GM12878 (cell line): ENCODE measurements around the gene TICRR. TPM values are rescaled to one million over a fixed set of nuclear protein-coding genes. Genes with fewer than 3 reads are reported as not detected.

Experiments used
- ATAC-seq: fragments of 200-7000 bp; cut with Tn5 transposase; 3 replicates; pipeline ENCODE4 v1.9.1; 2020; ENCODE audit warnings: mild to moderate bottlenecking, moderate library complexity
- BruUV-seq: library from RNA; stranded (reverse); fragments of 400-500 nt; replicated peaks from 2 replicates; lab custom pipeline; 2021; lab: Mats Ljungman, UMichigan
- CTCF ChIA-PET: fragments of 300-600 bp; sonication (Branson Sonifier 250); formaldehyde crosslinking; extraction: SDS; loops from one replicate; lab custom pipeline; 2021; ENCODE audit warnings: inconsistent platforms; lab: Yijun Ruan, JAX
- POLR2A ChIA-PET: fragments of 350-600 bp; formaldehyde crosslinking; extraction: SDS; loops from one replicate; lab custom pipeline; 2021; ENCODE audit warnings: inconsistent platforms; lab: Charles Lee
- RAD21 ChIA-PET: fragments of 300-600 bp; sonication (Branson Sonifier 250); formaldehyde crosslinking; loops from one replicate; lab custom pipeline; 2023; ENCODE audit warnings: antibody characterized with exemption; ENCODE audit not compliant: unreplicated experiment; lab: Charles Lee
- SMC1A ChIA-PET: fragments of 300-600 bp; sonication (Branson Sonifier 250); formaldehyde crosslinking; loops from one replicate; lab custom pipeline; 2023; ENCODE audit not compliant: unreplicated experiment, uncharacterized antibody; lab: Charles Lee
- DNase-seq: peaks from one replicate; pipeline ENCODE4 v3.0.0-alpha.2; 2011; ENCODE audit warnings: low read depth, low spot score
- FAIRE-seq: peaks from 3 replicates; lab custom pipeline; 2011; peaks lifted over from hg19 to GRCh38; lab: Jason Lieb, UNC
- H2AFZ ChIP-seq: 2 replicates; pipeline ENCODE4 v1.6.0; 2011; ENCODE audit warnings: low read depth, low read length, control low read depth; ENCODE audit not compliant: control insufficient read depth
- H3K27ac ChIP-seq: 2 replicates; pipeline ENCODE4 v1.5.1; 2011; ENCODE audit warnings: control low read depth; ENCODE audit not compliant: control insufficient read depth, insufficient read depth
- H3K27me3 ChIP-seq, 2 experiments: replicated peaks in 1 of 2; 2 replicates each; pipeline versions ENCODE4 v1.6.0 to v1.6.1; 2011; ENCODE audit warnings: low read length in 1 of 2; ENCODE audit not compliant: control insufficient read depth in 2 of 2, insufficient read depth in 2 of 2
- H3K36me3 ChIP-seq, 2 experiments: 2 replicates each; pipeline ENCODE4 v1.5.1; 2011; ENCODE audit warnings: low read length in 1 of 2; ENCODE audit not compliant: control insufficient read depth in 2 of 2, insufficient read depth in 2 of 2
- H3K4me1 ChIP-seq: 2 replicates; pipeline ENCODE4 v1.6.1; 2011; ENCODE audit warnings: mild to moderate bottlenecking, low read length, moderate library complexity, mixed read lengths; ENCODE audit not compliant: control insufficient read depth, insufficient read depth
- H3K4me2 ChIP-seq: 2 replicates; pipeline ENCODE4 v1.6.0; 2011; ENCODE audit warnings: control low read depth; ENCODE audit not compliant: control insufficient read depth, insufficient read depth
- H3K4me3 ChIP-seq: fragments of 200-600 bp; sonication (generic); 2 replicates; pipeline ENCODE4 v1.5.1; 2016
- H3K79me2 ChIP-seq: 2 replicates; pipeline ENCODE4 v1.6.0; 2011; ENCODE audit warnings: low read length; ENCODE audit not compliant: control insufficient read depth, insufficient read depth
- H3K9ac ChIP-seq: 2 replicates; pipeline ENCODE4 v1.8.0; 2011; ENCODE audit warnings: low read length, control low read depth, mixed read lengths; ENCODE audit not compliant: control insufficient read depth, insufficient read depth
- H3K9me3 ChIP-seq: replicated peaks from 3 replicates; pipeline ENCODE4 v1.5.1; 2011; ENCODE audit warnings: mild to moderate bottlenecking, low read length; ENCODE audit not compliant: control insufficient read depth, insufficient read depth
- H4K20me1 ChIP-seq: 2 replicates; pipeline ENCODE4 v1.6.0; 2011; ENCODE audit not compliant: control insufficient read depth, insufficient read depth
- BMI1 ChIP-seq: fragments of 450-650 bp; IDR thresholded peaks from 2 replicates; pipeline ENCODE4 v1.6.1; 2016; ENCODE audit warnings: mild to moderate bottlenecking, moderate library complexity, borderline replicate concordance
- CHD1 ChIP-seq: IDR thresholded peaks from 2 replicates; pipeline ENCODE4 v1.6.1; 2012; ENCODE audit warnings: low read depth, low read length, improper control_type of control experiment
- NBN ChIP-seq: fragments of 450-650 bp; IDR thresholded peaks from 2 replicates; pipeline ENCODE4 v1.6.1; 2016
- NKRF ChIP-seq: fragments of 450-650 bp; conservative IDR thresholded peaks from 2 replicates; pipeline ENCODE4 v1.6.1; 2017; ENCODE audit warnings: mild to moderate bottlenecking, moderate library complexity
- POLR2AphosphoS5 ChIP-seq: IDR thresholded peaks from 2 replicates; pipeline ENCODE4 v1.6.1; 2011; ENCODE audit warnings: mild to moderate bottlenecking, low read length, inconsistent platforms
- SRF ChIP-seq, 2 experiments: IDR thresholded peaks; 2 replicates each; pipeline ENCODE4 v1.6.1; 2011; ENCODE audit warnings: low read depth in 2 of 2, low read length in 2 of 2, mild to moderate bottlenecking in 1 of 2, moderate library complexity in 1 of 2
- STAT1 ChIP-seq: fragments of 450-650 bp; conservative IDR thresholded peaks from 2 replicates; pipeline ENCODE4 v1.6.1; 2014; ENCODE audit warnings: antibody characterized with exemption, mild to moderate bottlenecking
- SUZ12 ChIP-seq: fragments of 200-600 bp; sonication (generic); IDR thresholded peaks from one replicate; pipeline ENCODE4 v1.6.1; 2018; ENCODE audit warnings: antibody characterized with exemption, mild to moderate bottlenecking; ENCODE audit not compliant: unreplicated experiment
- TAF1 ChIP-seq: IDR thresholded peaks from 2 replicates; pipeline ENCODE4 v1.6.1; 2011; ENCODE audit warnings: mild to moderate bottlenecking, low read depth, low read length, borderline replicate concordance
- TBL1XR1 ChIP-seq: IDR thresholded peaks from 2 replicates; pipeline ENCODE4 v1.6.1; 2012; ENCODE audit warnings: low read depth, low read length, improper control_type of control experiment
- USF2 ChIP-seq: IDR thresholded peaks from 2 replicates; pipeline ENCODE4 v1.6.1; 2011; ENCODE audit warnings: low read depth, low read length, improper control_type of control experiment, borderline replicate concordance
- ZBTB40 ChIP-seq: fragments of 450-650 bp; IDR thresholded peaks from 2 replicates; pipeline ENCODE4 v1.6.1; 2016; ENCODE audit warnings: mild to moderate bottlenecking, moderate library complexity, borderline replicate concordance
- WGBS: methylation state at CpG from one replicate; pipeline ENCODE4 v1.1.6; 2016; ENCODE audit warnings: low lambda C conversion rate; ENCODE audit not compliant: insufficient replicate concordance, insufficient coverage; ENCODE audit errors: missing lambda C conversion rate; 5-methylcytosine and 5-hydroxymethylcytosine counted together
- in situ Hi-C: fragments of 300-500 bp; cut with MboI; formaldehyde crosslinking; loops from 9 replicates; pipeline ENCODE4 v1.14.3; 2018; ENCODE audit warnings: mixed read lengths
- intact Hi-C: fragments of 100-400 bp; cut with micrococcal nuclease; formaldehyde crosslinking; loops from one replicate; pipeline ENCODE4 v1.14.2; 2022; ENCODE audit not compliant: unreplicated experiment
- polyA plus RNA-seq, 11 experiments: library from polyadenylated mRNA; depleted of rRNA in 4 of 11; unstranded in 6 of 11; stranded (reverse) in 5 of 11; fragments of >200 nt; fragmentation: Nextera tagmentation in 4 of 11; fragmentation: Illumina TruSeq in 1 of 11; extraction: Ambion mirVana in 4 of 11; extraction: Trizol in 1 of 11; gene quantifications; 1 replicate in 1 of 11; 2 replicates in 10 of 11; pipeline versions ENCODE4 v1.2.1 to v1.2.3, GENCODE V29; 2011 to 2016; ENCODE audit warnings: inconsistent platforms in 2 of 11, missing spikeins in 2 of 11, low read depth in 1 of 11
- total RNA-seq, 4 experiments: library from RNA; depleted of rRNA in 3 of 4; stranded (reverse); fragments of >200 nt in 3 of 4; fragmentation: Illumina TruSeq in 1 of 4; extraction: Trizol in 1 of 4; gene quantifications; 2 replicates each; pipeline versions ENCODE4 v1.2.1 to v1.2.3, GENCODE V29; 2013 to 2021

TICRR gene
- total and polyA plus RNA-seq, 10 of the 15 experiments (the other 5 are each of a cell fraction or from before 2014, with no cell fraction given), result 0.58 to 21.5 (median 11.5) TPM

GRCh38 chr15:89587955-89588354 lies 12.7 kb downstream of the TICRR start:
- intact Hi-C loops, result no loop called here
- SMC1A ChIA-PET, result no interaction called here
- no peak for TF ChIP-seq POLR2AphosphoS5
- TF ChIP-seq SUZ12, result no peak
- no peak for TF ChIP-seq STAT1
- no peak for TF ChIP-seq BMI1
- TF ChIP-seq USF2, result no peak
- TF ChIP-seq CHD1, result no peak
- TF ChIP-seq TBL1XR1, result no peak
- TF ChIP-seq NBN, result no peak
- TF ChIP-seq TAF1, result no peak
- TF ChIP-seq ZBTB40, result no peak
- TF ChIP-seq SRF (IDR thresholded peaks at IDR 0.05; ENCODE audit: low read depth in 2 of 2, low read length in 2 of 2), result no peak
- TF ChIP-seq NKRF, result no peak
- no TSS peak for BruUV-seq
- Histone ChIP-seq H3K4me3 (no peak overlapping the region), H2AFZ (no peak overlapping the region), H3K27me3 (no peaks in the 10 kb centered on the region), H3K9me3 (no peaks in the 10 kb centered on the region), H3K4me2 (no peak overlapping the region), H4K20me1 (no peaks in the 10 kb centered on the region), H3K4me1 (no peaks in the 10 kb centered on the region), H3K36me3 (peaks cover 18 to 35% of the 10 kb centered on the region in 2 experiments), H3K79me2 (peaks cover 1% of the 10 kb centered on the region), H3K9ac (no peak overlapping the region), H3K27ac (no peak overlapping the region)
- 99% methylated on average over 4 of the region's 4 CpGs for WGBS
- no peak for DNase-seq
- RAD21 ChIA-PET, result no interaction called here
- in situ Hi-C loops, result loop anchor here (25.0 kb wide), 1 partner anchor 1374 kb away; the partner anchor contains the start of gene RCCD1
- FAIRE-seq, result no peak
- CTCF ChIA-PET, result no interaction called here
- no peak for ATAC-seq
- POLR2A ChIA-PET, result no interaction called here
